B cell (primary cell): ENCODE results near the gene RNF10. TPM values are rescaled to one million over a fixed set of nuclear protein-coding genes. Genes with fewer than 3 reads are reported as not detected.

Experiments
- ATAC-seq: fragments of 200-7000 bp; cut with Tn5 transposase; one replicate; pipeline ENCODE4 v1.10.0; 2021; ENCODE audit warnings: low read depth, mild to moderate bottlenecking, moderate number of reproducible peaks, moderate library complexity
- CTCF ChIA-PET: fragments of 350-600 bp; sonication (Branson Sonifier 250); formaldehyde crosslinking; loops from one replicate; lab custom pipeline; 2021; ENCODE audit warnings: antibody characterized with exemption, inconsistent platforms; lab: Charles Lee
- POLR2A ChIA-PET: fragments of 350-600 bp; sonication (Branson Sonifier 250); formaldehyde crosslinking; loops from one replicate; lab custom pipeline; 2021; ENCODE audit warnings: antibody characterized with exemption; lab: Charles Lee
- DNase-seq: peaks from one replicate; pipeline ENCODE4 v3.0.0; 2013
- H2AFZ ChIP-seq: 2 replicates; pipeline ENCODE4 v1.6.1; 2012; ENCODE audit warnings: mild to moderate bottlenecking, low read depth, low read length; ENCODE audit not compliant: insufficient read depth, poor library complexity, severe bottlenecking
- H3K27ac ChIP-seq, 2 donors: 1 replicate in 1 of 2; 2 replicates in 1 of 2; pipeline ENCODE4 v1.5.1; 2012 to 2013; ENCODE audit warnings: low read length in 2 of 2, mild to moderate bottlenecking in 2 of 2, moderate library complexity in 1 of 2
- H3K27me3 ChIP-seq, 4 experiments: fragments of 200-600 bp in 1 of 4; sonication (generic) in 1 of 4; replicated peaks in 1 of 4; 1 replicate in 2 of 4; 2 replicates in 2 of 4; pipeline versions ENCODE4 v1.6.1 to v1.7.0; 2013 to 2016; ENCODE audit warnings: low read length in 3 of 4, mild to moderate bottlenecking in 2 of 4, mixed read lengths in 1 of 4, moderate library complexity in 1 of 4; ENCODE audit not compliant: insufficient read depth in 4 of 4, control insufficient read depth in 3 of 4; ENCODE audit errors: control extremely low read depth in 1 of 4
- H3K36me3 ChIP-seq, 2 experiments: replicated peaks in 1 of 2; 1 replicate in 1 of 2; 2 replicates in 1 of 2; pipeline versions ENCODE4 v1.6.1 to v1.7.1; 2013; ENCODE audit warnings: low read length in 1 of 2; ENCODE audit not compliant: insufficient read depth in 2 of 2, control insufficient read depth in 1 of 2; ENCODE audit errors: control extremely low read depth in 1 of 2, extremely low read depth in 1 of 2
- H3K4me1 ChIP-seq, 2 donors: fragments of 200-600 bp in 1 of 2; sonication (generic) in 1 of 2; 1 replicate in 1 of 2; 2 replicates in 1 of 2; pipeline versions ENCODE4 v1.5.1 to v1.6.1; 2013 to 2017; ENCODE audit warnings: low read length in 2 of 2; ENCODE audit not compliant: control insufficient read depth in 2 of 2, insufficient read depth in 2 of 2
- H3K4me2 ChIP-seq: replicated peaks from 2 replicates; pipeline ENCODE3; 2012; ENCODE audit warnings: mild to moderate bottlenecking, low read depth, low read length; ENCODE audit not compliant: poor library complexity, severe bottlenecking
- H3K4me3 ChIP-seq, 5 experiments: fragments of 200-600 bp in 1 of 5; sonication (generic) in 1 of 5; 1 replicate in 3 of 5; 2 replicates in 2 of 5; pipeline versions ENCODE4 v1.5.1 to v1.7.0; 2011 to 2016; ENCODE audit warnings: low read length in 4 of 5, mild to moderate bottlenecking in 4 of 5, low read depth in 2 of 5, control low read depth in 1 of 5, moderate library complexity in 1 of 5; ENCODE audit not compliant: insufficient read depth in 1 of 5; ENCODE audit errors: control extremely low read depth in 1 of 5, extremely low read depth in 1 of 5
- H3K79me2 ChIP-seq: fragments of 200-600 bp; sonication (generic); one replicate; pipeline ENCODE4 v1.6.0; 2016; ENCODE audit warnings: low read length; ENCODE audit not compliant: control insufficient read depth, insufficient read depth
- H3K9ac ChIP-seq: fragments of 200-600 bp; sonication (generic); 2 replicates; pipeline ENCODE4 v1.6.1; 2017; ENCODE audit warnings: mild to moderate bottlenecking, low read length, moderate library complexity
- H3K9me3 ChIP-seq, 3 donors: one replicate each; pipeline versions ENCODE4 v1.6.1 to v1.7.1; 2013; ENCODE audit warnings: low read length in 2 of 3; ENCODE audit not compliant: control insufficient read depth in 2 of 3, insufficient read depth in 1 of 3; ENCODE audit errors: control extremely low read depth in 1 of 3
- H4K20me1 ChIP-seq: 2 replicates; pipeline ENCODE4 v1.6.0; 2012; ENCODE audit warnings: mild to moderate bottlenecking, low read length; ENCODE audit not compliant: insufficient read depth, control insufficient read depth, poor library complexity, severe bottlenecking
- H3K27ac Mint-ChIP-seq: one replicate; pipeline ENCODE4 v1.8.0; 2021; ENCODE audit warnings: mixed read lengths
- H3K27me3 Mint-ChIP-seq: one replicate; pipeline ENCODE4 v1.8.0; 2021; ENCODE audit warnings: mixed read lengths
- H3K4me1 Mint-ChIP-seq: one replicate; pipeline ENCODE4 v1.8.0; 2021; ENCODE audit warnings: mixed read lengths
- H3K4me3 Mint-ChIP-seq: one replicate; pipeline ENCODE4 v1.8.0; 2021; ENCODE audit warnings: mixed read lengths
- H3K9me3 Mint-ChIP-seq: one replicate; pipeline ENCODE4 v1.8.0; 2022; ENCODE audit warnings: mixed read lengths; ENCODE audit not compliant: insufficient read depth
- EZH2 ChIP-seq: IDR thresholded peaks from 2 replicates; pipeline ENCODE4 v1.6.1; 2012; ENCODE audit warnings: borderline replicate concordance, low read depth, mild to moderate bottlenecking, moderate library complexity, low read length; ENCODE audit not compliant: insufficient read depth, poor library complexity, severe bottlenecking
- WGBS: methylation state at CpG from one replicate; pipeline ENCODE4 v1.1.5; 2013; ENCODE audit warnings: missing lambda C conversion rate; ENCODE audit not compliant: insufficient coverage; 5-methylcytosine and 5-hydroxymethylcytosine counted together
- intact Hi-C: fragments of 100-400 bp; cut with micrococcal nuclease; formaldehyde crosslinking; loops from one replicate; pipeline ENCODE4 v1.10.0; 2022
- polyA plus RNA-seq: library from polyadenylated mRNA; depleted of rRNA; stranded (reverse); fragments of >200 nt; gene quantifications from 2 replicates; pipeline ENCODE4 v1.2.3, GENCODE V29; 2012
- total RNA-seq, 2 donors: library from RNA; stranded (reverse); fragments of 120-200 nt in 1 of 2; gene quantifications; 1 replicate in 1 of 2; 2 replicates in 1 of 2; pipeline versions ENCODE4 v1.2.3 to v1.2.4, GENCODE V29; 2013 to 2022
- TF ChIP-seq, protein P1 (sequence below): fragments of 200-600 bp; IDR thresholded peaks from one replicate; pipeline ENCODE4 v1.8.0; 2022; ENCODE audit warnings: antibody characterized with exemption, mild to moderate bottlenecking

Gene RNF10
- total and polyA plus RNA-seq, 2 donors (not counting 1 experiment from before 2014, with no cell fraction given), result 163 to 236 TPM

DNA sequence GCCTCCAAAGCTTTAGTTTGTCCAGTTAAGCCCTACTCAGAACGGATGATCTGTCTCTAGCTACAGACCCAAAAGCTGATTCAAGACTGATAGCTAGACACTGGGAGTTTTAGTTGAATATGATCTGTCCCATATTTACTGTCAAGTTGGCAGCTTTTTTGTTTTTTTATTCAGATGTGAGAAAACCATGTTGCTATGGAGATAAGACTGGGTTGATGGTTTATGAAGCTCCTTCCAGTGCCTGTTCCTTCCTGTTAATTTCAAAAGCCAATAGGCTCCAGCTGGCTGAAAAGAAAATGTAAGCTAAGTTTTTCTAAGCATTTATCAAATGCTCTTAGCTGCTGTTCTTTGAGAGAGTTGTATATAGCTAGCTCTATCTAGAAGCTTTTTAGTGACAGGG is 33.6 kb upstream of the RNF10 start:
- TF ChIP-seq, protein P1, sequence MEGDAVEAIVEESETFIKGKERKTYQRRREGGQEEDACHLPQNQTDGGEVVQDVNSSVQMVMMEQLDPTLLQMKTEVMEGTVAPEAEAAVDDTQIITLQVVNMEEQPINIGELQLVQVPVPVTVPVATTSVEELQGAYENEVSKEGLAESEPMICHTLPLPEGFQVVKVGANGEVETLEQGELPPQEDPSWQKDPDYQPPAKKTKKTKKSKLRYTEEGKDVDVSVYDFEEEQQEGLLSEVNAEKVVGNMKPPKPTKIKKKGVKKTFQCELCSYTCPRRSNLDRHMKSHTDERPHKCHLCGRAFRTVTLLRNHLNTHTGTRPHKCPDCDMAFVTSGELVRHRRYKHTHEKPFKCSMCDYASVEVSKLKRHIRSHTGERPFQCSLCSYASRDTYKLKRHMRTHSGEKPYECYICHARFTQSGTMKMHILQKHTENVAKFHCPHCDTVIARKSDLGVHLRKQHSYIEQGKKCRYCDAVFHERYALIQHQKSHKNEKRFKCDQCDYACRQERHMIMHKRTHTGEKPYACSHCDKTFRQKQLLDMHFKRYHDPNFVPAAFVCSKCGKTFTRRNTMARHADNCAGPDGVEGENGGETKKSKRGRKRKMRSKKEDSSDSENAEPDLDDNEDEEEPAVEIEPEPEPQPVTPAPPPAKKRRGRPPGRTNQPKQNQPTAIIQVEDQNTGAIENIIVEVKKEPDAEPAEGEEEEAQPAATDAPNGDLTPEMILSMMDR, result no peak
- no peak for TF ChIP-seq EZH2
- Histone ChIP-seq H3K79me2 (peaks cover 17% of the 10 kb centered on the region), H4K20me1 (peaks cover 20% of the 10 kb centered on the region), H3K4me1 (peaks cover 11% of the 10 kb centered on the region in 2 donors), H3K9me3 (no peaks in the 10 kb centered on the region), H2AFZ (no peak overlapping the region), H3K27ac (no peak overlapping the region), H3K4me2 (no peak overlapping the region), H3K4me3 (no peak overlapping the region), H3K27me3 (no peaks in the 10 kb centered on the region), H3K9ac (no peak overlapping the region), H3K36me3 (peaks cover 0 to 27% of the 10 kb centered on the region in 2 experiments)
- ATAC-seq, result no peak
- no peak overlapping the region for H3K4me3 Mint-ChIP-seq
- H3K9me3 Mint-ChIP-seq, result no peaks in the 10 kb centered on the region
- no peaks in the 10 kb centered on the region for H3K27me3 Mint-ChIP-seq
- intact Hi-C loops, result no loop called here
- POLR2A ChIA-PET, result no interaction called here
- no CpG with 5 or more reads among the region's 1 CpG for WGBS
- no peak for DNase-seq
- no peak overlapping the region for H3K27ac Mint-ChIP-seq
- peaks cover 21% of the 10 kb centered on the region for H3K4me1 Mint-ChIP-seq
- CTCF ChIA-PET, result interaction anchor here (0.7 to 1.1 kb wide), 3 partner anchors 32 to 64 kb away, joined by 3 read pairs; no protein-coding TSS in a partner anchor

DNA sequence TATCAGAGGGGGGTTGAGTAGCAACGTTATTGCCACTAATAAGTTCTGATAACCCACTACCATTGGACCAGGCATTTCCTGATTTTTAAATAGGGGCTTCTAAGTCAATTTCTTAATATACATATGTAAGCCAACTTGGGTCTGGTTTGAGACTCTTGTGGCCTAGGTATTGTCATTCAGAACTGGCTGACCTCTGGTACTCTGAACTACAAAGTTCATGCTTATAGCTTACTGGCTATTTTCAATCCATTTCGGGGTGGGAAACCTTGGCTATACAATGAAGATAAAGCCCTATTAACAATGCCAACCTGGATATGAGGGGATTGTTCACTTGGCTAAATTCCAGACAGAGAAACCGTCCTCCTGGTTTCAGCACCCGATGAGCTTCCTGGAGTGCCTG is 29.6 kb upstream of the RNF10 start:
- no peak overlapping the region for H3K27ac ChIP-seq
- ChIA-PET CTCF (interaction anchor here (0.7 kb wide), 1 partner anchor 36 kb away, joined by 3 read pairs; no protein-coding TSS in a partner anchor), POLR2A (no interaction called here)
- Mint-ChIP-seq H3K9me3 (no peaks in the 10 kb centered on the region), H3K4me3 (no peak overlapping the region), H3K4me1 (no peaks in the 10 kb centered on the region), H3K27ac (no peak overlapping the region), H3K27me3 (no peaks in the 10 kb centered on the region)
- H3K36me3 ChIP-seq, result peaks cover 1 to 37% of the 10 kb centered on the region in 2 experiments
- H3K9me3 ChIP-seq, result no peaks in the 10 kb centered on the region
- H3K79me2 ChIP-seq, result peaks cover 5% of the 10 kb centered on the region
- H2AFZ ChIP-seq, result no peak overlapping the region
- intact Hi-C loops, result no loop called here
- no peaks in the 10 kb centered on the region for H3K27me3 ChIP-seq
- H4K20me1 ChIP-seq, result no peaks in the 10 kb centered on the region
- H3K9ac ChIP-seq, result no peak overlapping the region
- no peak for TF ChIP-seq EZH2
- TF ChIP-seq, protein P1, result no peak
- no peak for ATAC-seq
- H3K4me3 ChIP-seq, result no peak overlapping the region
- WGBS, result 100% methylated on average over 2 of the region's 4 CpGs
- DNase-seq, result no peak
- H3K4me1 ChIP-seq, result no peaks in the 10 kb centered on the region
- H3K4me2 ChIP-seq, result no peak overlapping the region
